GM18507 (cell line): ENCODE data around the gene CDH1.

ENCODE experiments used
- DNase-seq: peaks from one replicate; pipeline ENCODE4 v3.0.0; 2011; ENCODE audit warnings: low read depth; ENCODE audit not compliant: insufficient read length; ENCODE audit errors: extremely low spot score
- FAIRE-seq: peaks from 2 replicates; lab custom pipeline; 2011; peaks lifted over from hg19 to GRCh38; lab: Jason Lieb, UNC

Gene CDH1

DNA sequence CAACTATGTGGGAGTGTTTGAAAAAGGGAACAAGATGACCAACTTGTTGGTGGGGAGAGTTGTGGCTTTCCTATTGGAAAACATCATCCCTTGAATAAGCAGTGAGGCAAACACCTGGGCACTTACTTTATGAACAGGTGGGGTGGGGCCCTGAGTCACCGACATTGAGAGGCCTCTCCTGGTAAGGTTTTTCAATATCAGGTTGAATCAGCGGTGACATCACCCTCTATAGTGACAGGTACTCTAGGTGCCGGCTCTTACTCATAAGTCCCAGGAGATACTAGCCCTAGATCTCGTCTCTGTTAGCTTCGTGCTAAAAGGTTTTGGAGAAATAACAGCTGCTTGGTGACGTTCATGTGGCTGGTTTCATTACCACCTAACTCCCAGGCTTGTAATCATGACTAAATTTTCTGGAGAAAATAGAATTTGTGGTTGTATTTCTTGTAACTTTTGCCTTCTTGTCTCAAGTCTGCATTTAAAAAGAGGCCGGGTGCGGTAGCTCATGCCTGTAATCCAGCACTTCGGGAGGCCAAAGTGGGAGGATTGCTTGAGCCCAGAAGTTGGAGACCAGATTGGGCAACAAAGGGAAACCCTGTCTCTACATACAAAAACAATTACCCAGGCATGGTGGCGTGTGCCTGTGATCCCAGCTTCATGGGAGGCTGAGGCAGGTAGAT is 19.3 kb downstream of the CDH1 start:
- no peak for FAIRE-seq
- peak; percentile 73 for DNase-seq

DNA sequence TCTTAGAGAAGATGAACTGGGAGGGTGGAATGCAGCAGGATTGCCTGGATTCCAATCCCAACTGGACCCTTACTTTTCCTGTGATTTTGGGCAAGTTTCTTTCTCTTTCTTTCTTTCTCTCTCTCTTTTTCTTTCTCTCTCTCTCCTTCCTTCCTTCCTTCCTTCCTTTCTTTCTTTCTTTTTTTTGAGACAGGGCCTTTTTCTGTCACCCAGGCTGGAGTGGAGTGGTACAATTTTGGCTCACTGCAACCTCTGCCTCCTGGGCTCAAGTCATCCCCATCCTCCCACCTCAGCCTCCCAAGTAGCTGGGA is 20.5 kb downstream of the CDH1 start:
- no peak for FAIRE-seq
- DNase-seq: no peak

DNA sequence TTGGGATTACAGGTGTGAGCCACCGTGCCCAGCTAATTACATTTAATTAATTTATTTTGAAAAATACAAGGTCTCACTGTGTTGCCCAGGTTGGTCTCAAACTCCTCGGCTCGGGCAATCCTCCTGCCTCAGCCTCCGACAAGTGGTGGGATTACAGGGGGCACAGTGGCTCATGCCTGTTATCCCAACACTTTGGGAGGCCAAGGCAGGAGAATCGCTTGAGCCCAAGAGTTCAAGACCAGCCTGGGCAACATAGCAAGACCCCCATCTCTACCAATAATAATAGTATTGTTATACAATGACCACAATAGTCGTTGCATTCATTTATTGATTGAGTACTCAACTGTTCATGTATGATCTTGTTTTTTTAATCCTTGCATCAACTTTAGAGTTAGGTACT is 22.0 kb downstream of the CDH1 start:
- DNase-seq (no peak), FAIRE-seq (no peak)

DNA sequence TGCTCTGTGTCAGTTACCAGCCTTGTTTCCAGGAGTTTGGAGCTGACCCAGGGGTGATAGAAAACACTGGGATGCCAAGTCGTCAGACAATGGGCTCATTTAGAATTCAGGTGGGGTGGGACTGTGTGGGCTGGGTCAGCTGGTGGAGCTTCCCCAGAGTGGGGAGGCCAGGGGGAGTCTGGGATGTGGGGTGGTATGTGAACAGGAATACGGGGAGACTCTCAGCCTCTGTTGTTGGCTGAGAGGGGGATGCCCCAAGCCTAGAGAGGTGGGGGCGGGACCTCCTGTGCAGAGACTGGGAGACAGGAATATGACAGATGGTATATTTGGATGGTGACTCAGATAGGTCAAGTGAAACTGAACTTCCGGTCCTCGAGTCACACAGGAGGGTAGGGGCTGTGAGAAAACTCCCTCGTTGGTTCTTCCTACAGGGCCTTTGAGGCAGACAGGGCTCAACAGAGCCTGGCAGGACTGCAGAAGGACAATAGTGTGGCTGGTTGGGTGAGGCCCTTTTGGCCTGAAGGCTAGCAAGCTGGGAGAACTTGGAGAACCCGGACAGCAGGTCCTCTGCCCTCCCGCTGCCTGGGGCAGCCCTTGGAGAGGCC is 23.7 kb downstream of the CDH1 start:
- FAIRE-seq: peak; percentile 82
- DNase-seq: no peak

DNA sequence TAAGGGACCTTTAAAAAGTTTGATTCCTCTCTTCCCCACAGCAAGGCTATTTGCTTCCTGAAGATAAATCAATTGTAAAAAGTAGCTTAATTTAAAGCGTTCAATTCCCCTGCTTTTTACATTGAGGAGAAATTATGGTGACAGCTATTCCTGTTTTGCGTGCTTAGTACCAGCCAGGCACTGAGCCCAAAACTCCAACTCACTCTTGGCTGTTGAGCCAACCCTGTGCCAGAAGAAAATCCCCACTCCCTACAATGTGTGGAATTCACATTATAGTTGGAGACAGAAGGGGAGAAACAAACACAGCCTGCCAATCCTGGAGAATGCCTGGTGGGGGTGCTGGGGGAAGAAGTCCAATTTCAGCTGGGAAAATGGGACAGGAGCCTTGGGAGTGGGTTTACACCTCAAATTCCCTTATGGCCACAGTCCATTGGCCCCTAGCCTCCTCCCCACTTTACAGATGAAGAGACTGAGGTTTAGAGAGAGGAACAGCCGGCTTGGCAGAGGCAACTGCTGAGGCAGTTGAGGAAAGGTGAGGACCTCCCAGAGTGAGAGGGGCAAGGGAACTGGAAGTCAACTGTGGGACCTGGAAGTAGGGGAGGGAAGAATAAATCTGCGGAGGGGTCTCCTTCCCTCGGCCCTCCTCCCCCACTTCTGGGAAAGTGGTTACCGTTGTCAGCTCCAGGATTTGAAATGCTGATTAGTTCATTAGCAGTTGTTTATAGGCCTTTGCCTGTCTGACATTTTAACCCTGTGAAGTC is 26.1 kb downstream of the CDH1 start:
- FAIRE-seq (no peak), DNase-seq (no peak)

DNA sequence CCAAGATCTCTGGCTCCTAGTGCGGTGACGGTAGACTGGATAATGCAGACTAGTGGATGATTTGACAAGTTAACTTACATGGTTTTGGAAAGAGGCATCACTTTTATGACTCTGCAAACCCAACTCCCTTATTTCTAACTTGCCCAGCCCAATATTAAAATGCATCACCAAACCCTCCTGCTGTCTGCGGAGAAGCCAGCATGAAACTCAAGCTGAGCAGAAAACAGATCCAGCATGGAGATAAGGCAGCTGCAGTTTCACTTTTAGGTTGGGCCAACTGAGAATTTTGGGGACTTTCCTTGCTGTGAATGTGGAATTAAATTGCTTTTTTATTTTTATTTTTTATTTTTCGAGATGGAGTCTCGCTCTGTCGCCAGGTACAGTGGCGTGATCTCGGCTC is 27.8 kb downstream of the CDH1 start:
- FAIRE-seq (no peak), DNase-seq (no peak)

DNA sequence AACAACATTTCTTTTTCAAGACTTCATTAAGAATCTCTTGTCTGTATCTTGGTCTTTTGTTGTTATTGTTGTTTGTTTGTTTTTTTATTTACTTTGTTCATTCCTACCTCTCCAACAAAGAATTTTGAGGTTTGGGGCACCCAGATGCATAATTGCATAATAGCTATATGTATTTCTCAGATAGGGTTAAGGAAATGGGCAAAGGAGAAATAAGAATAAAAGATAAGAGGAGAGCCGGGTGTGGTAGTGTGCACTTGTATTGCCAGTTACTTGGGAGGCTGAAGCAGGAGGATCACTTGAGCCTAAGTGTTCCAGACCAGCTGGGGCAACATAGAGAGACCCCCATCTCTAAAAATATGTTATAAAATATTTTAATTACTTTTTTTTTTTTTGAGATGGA is 30.5 kb downstream of the CDH1 start:
- DNase-seq (no peak), FAIRE-seq (no peak)

DNA sequence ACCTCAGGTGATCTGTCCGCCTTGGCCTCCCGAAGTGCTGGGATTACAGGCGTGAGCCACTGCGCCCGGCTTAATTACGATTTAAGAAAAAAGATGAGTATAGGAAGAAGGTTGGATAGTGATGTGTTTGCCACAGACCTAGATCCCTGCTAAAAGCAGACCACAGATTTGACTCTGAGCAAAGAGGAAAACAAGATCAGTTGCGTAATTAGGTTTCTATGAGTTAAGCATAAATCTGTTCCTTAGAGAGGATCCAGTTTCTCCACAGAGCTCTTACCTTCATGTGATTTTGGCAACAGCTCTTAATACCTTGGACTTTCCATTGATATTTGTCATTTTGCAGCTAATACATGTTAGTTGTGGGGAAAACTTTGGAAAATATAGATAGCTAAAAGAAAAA is 31.1 kb downstream of the CDH1 start:
- DNase-seq (no peak), FAIRE-seq (no peak)

DNA sequence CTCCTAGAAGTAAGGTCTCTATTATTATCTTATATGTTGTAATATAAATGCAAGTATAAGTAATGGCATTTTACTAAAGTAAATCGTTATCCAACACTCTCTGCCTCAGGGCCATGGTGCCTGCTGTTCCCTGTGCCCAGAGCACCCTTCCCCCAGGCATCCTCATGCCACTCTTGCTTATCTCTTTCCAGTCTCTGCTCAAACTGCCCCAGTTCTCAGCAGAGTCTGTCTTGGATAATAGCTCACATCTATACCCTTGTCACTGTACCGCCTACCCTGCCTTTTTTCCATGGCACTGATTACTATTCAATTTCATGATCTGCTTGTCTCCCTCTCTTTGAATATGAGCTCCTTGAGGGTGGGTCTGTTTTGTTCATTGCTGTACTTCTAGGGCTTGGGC is 31.7 kb downstream of the CDH1 start:
- DNase-seq (no peak), FAIRE-seq (no peak)

DNA sequence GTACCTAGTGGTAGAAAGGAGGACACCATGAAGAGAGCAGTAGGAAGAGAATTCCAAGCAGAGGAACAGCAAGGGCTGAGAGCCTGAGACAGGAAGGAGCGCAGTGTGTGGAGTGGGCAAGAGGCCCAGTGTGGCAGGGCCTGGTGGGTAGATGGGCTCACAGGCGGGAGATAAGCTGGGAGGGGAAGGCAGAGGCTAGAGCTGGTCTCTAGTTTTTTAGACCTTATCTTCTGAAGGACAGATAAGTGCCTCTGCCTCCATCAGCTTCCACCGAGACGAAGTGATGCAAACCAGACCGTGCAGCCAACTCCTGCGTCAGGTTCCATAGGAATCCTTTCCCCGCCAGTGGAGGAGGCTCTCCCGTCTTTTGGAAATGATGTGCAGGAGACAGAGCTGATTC is 33.6 kb downstream of the CDH1 start:
- no peak for FAIRE-seq
- DNase-seq: no peak

DNA sequence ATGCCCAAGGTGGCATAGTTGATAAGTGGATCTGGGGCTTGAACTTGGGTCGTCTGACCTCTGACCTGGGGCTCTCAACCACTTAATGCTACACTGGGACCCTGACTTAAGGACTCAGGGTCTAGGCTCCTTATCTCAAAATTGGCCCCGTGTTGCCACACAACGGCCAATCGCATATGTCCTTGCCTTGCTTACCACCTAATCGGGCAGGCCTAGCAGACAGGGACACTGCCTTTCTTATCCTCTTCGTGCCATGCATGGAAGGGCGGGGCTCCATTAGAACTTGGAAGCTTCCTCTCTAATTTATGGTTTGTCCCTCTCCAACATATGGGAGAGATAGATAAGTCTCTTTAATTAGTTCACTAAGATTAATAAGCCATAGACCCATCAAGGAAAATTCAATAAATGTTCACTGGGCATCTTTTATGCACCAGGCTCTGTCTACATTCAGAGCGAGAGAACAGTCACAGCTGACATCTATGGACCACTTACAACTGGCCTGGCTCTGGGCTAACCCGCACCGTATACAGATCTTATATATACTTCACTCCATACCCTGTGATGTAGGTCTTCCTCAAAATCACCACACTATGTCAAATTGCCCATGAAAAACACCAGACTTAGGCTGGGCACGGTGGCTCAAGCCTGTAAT is 35.1 kb downstream of the CDH1 start:
- DNase-seq (no peak), FAIRE-seq (no peak)

DNA sequence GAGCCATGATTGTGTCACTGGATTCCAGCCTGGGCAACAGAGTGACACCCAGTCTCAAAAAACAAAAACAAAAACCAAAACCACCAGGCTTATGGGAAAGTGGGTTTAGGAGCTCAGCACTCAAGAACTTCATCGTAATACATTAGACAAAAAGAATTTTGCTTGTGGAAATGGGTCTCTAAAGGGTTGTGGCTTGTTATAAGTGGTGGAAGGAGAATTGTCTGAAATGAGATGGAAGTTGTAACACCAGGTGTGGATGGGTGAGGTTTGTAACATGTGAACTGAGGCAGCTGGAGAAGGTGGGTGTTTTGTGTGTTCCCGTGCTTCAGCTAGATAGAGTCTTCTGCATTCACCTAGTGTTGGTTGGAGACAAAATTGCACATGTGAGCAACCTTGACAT is 35.8 kb downstream of the CDH1 start:
- no peak for FAIRE-seq
- DNase-seq: no peak

DNA sequence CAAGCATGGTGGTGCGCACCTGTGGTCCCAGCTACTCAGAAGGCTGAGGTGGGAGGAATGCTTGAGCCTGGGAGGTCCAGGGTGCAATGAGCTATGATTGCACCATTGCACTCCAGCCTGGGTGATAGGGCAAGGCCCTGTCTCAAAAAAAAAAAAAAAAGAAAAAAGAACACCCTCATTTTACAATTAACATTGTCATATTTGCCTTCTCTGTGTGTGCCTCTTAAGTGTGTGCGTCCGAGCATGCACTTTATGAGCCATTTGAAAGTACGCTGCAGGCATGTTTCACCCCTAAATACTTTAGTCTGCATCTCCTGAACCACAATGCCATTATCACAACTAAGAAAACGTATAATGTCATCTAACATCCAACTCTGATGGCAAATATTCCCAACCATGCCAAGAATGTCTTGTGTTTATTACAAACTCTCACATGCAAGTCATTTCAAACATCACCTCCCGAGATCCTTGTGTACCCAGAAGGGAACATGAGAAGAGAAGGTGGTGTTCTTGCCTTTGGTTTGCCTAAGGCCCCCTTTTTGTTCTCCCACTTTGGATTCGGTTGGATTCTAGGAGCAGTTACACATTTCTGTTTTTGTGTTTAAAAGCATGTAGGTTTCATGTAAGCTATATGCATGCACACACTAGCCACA is 38.0 kb downstream of the CDH1 start:
- no peak for FAIRE-seq
- no peak for DNase-seq

DNA sequence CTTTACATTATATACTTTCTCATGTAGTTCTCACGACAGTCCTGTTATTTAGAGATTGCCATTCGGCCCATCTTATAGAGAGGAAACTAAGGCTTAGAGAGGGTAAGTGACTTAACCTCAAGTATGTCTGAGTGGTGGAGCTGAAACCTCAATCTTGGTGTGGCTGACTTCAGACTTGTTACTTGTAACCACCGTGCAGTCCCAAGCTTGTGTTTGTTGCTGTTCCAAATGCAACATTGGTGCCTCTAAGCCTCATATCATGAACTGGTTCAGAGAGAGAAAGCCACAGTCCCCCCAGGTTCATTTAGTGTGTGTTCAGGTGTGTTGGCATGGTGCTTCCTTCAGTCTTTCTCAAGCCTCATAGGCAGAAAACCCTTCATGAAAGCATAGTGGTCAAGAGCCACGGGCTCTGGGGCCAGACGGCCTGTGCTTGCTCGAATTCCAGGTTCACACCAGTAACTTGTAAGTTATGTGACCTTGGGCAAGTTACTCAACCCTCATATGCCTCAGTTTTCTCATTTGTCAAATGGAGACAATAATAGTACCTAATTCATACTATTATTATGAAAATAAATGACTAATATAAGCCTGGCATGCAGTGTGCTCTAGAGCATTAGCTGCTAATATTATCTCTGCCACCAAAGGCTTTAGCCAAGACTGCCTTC is 39.9 kb downstream of the CDH1 start:
- FAIRE-seq: peak; percentile 83
- no peak for DNase-seq

DNA sequence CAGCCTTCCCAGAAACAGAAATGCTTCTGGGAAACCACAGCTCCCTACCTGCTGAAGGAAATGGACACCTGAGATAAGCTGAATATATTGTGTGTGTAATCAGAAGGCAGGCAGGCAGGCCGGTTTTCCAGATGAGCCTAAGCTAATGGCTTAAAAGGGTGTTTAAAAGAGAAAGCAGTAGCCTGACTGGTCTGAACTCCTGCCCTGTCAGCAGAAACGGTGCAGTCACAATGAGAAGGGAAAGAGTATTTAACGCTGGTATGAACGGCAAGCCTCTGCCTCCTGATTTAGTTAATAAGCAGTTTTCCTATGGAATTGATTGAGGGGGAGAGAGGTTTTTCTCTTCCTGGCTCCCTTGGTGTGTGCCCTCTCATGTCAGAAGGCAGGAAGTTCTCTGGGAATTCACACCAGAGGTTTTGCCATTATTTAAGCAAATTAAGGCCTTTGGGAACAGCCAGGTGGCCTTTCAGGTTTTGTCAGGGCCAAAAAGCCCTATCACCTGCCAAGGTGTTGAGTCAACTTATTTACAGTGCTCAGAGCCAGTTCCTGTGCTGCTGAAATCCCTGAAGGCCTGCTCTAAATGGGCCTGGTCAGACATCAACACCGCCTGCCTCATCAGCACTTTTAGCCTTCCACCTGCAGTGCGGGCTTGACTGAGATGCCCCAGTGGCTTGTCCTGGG is 41.6 kb downstream of the CDH1 start:
- FAIRE-seq: no peak
- DNase-seq: no peak

DNA sequence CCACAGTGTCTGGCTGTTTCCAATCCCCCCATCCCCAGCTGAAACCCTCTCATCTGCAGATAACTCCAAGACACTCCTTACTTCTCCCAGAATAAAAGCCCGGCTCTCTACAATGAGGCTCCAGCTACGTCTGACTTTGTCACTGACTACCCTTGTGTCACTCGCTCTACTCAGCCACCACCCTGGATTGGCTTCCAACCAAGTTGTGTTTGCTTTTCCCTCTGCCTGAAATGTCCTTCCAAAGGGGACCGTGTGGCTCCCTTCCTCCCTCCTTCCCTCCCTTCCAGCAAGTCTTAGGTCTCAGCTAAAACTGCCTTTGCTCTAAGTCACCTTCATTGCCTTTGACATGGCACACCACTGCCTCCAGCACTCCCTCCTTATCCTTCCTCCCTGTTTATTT is 42.8 kb downstream of the CDH1 start:
- FAIRE-seq: no peak
- no peak for DNase-seq

DNA sequence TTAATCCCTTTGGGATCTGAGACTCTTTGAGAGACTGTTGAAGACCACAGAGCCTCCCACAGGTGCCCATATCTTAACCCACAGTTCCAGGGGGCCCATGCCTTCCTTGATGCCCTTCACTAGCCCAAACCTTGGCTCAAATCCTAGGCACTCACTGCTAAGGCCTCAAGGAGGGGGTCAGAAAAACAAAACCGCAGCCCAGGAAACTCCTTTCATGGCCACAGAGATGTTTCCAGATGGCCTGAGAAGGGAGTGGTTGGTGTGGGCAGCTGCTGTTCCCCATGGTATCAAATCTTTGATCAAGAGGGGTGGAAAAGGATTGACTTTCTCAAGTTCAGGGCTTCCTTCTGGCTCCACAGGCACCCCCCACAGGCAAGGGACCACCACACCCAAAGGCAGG is 44.7 kb downstream of the CDH1 start:
- DNase-seq: no peak
- no peak for FAIRE-seq

DNA sequence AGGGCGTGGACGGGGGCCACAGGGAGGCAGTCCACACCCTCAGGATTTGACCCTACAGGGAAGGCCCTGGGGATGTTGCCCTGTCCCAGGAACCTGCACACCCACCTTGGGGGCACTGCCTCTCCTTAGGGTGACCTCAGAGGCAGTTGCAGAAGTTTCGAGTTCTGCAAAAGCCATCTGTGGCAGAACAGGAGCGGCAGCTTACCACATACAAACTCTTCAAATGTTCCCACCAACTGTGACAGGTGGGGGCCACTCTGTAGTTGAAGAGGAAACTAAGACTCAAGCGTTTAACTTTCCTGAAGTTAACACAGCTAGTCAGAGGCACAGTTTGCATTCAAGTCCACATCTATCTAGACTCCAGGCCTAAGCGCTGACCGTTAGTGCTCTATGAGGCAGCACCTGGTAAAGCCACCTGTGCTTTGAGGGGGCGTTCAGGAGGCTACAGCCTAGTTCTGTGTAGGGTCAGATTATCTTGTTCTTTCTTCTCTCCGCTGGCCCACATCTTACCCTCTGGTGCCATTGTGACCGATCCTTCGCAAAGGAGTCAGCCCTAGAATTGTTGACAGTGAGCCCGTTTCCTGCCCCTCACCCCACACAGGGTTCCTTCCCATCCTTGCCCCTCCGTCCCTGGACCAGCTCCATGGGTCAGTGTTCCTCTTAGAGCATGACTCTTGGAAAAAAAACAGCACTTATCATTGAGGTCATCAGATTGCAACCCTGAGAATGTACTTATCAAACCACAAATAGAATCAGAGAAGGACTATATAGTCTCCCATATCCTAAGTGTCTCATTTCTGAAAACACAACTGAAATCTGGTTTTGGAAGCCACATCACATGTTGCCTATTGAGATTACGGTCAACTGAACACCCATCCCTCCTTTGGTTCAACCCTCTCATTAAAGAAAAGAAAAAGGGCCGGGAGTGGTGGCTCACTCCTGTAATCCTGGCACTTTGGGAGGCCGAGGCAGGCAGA is 45.4 kb downstream of the CDH1 start:
- peak; percentile 12 for FAIRE-seq
- DNase-seq: no peak
